ENCODE results near the gene ESYT2.

The ESYT2 gene

GRCh38 chr7:158765020-158765419 lies 64.3 kb downstream of the ESYT2 start:
- DNase-seq: no peak

- no peak for DNase-seq
These were observed 65.8 kb downstream of the ESYT2 start for GRCh38 chr7:158763454-158764033.

- DNase-seq: no peak
These were observed 67.4 kb downstream of the ESYT2 start for GRCh38 chr7:158761945-158762344.

- DNase-seq: peak in 1 of 2 donors; percentile 38
These were observed 68.4 kb downstream of the ESYT2 start for GRCh38 chr7:158760936-158761335.

GRCh38 chr7:158760445-158760764 lies 68.9 kb downstream of the ESYT2 start:
- DNase-seq: no peak

GRCh38 chr7:158759749-158760444 lies 69.4 kb downstream of the ESYT2 start:
- DNase-seq: no peak

- no peak for DNase-seq
These were observed 70.1 kb downstream of the ESYT2 start for GRCh38 chr7:158759245-158759614.

- DNase-seq: no peak
These were observed 70.6 kb downstream of the ESYT2 start for GRCh38 chr7:158758586-158759244.

GRCh38 chr7:158757404-158757989 lies 71.8 kb downstream of the ESYT2 start:
- DNase-seq: no peak

GRCh38 chr7:158754746-158755444 lies 74.4 kb downstream of the ESYT2 start:
- no peak for DNase-seq

- no peak for DNase-seq
These were observed 75.4 kb downstream of the ESYT2 start for GRCh38 chr7:158753900-158754299.

- DNase-seq: no peak
These were observed 77.6 kb downstream of the ESYT2 start for GRCh38 chr7:158751751-158752150.

GRCh38 chr7:158751199-158751598 lies 78.1 kb downstream of the ESYT2 start:
- DNase-seq: no peak

GRCh38 chr7:158750702-158751101 lies 78.6 kb downstream of the ESYT2 start:
- DNase-seq: no peak

GRCh38 chr7:158749396-158749795 lies 79.9 kb downstream of the ESYT2 start:
- DNase-seq: no peak

GRCh38 chr7:158748335-158748734 lies 81.0 kb downstream of the ESYT2 start:
- DNase-seq: no peak

GRCh38 chr7:158747408-158747807 lies 81.9 kb downstream of the ESYT2 start:
- no peak for DNase-seq

- DNase-seq: no peak
These were observed 82.4 kb downstream of the ESYT2 start for GRCh38 chr7:158746957-158747356.

- no peak for DNase-seq
These were observed 84.1 kb downstream of the ESYT2 start for GRCh38 chr7:158745057-158745715.

- DNase-seq: no peak
These were observed 85.2 kb downstream of the ESYT2 start for GRCh38 chr7:158744070-158744469.

GRCh38 chr7:158743219-158743618 lies 86.1 kb downstream of the ESYT2 start:
- no peak for DNase-seq

GRCh38 chr7:158742065-158742821 lies 87.1 kb downstream of the ESYT2 start:
- DNase-seq: no peak

All from CD4-positive, alpha-beta T cell treated with Interferon alpha-2 for 1 hour (primary cell).